ENCODE measurements around the gene SCUBE1. TPM values are rescaled to one million over a fixed set of nuclear protein-coding genes. Genes with fewer than 3 reads are reported as not detected.

Gene SCUBE1
- total and polyA plus RNA-seq, 7 experiments from 2014 or later: 0.11 to 0.27 (median 0.19) TPM; not detected in 4

DNA sequence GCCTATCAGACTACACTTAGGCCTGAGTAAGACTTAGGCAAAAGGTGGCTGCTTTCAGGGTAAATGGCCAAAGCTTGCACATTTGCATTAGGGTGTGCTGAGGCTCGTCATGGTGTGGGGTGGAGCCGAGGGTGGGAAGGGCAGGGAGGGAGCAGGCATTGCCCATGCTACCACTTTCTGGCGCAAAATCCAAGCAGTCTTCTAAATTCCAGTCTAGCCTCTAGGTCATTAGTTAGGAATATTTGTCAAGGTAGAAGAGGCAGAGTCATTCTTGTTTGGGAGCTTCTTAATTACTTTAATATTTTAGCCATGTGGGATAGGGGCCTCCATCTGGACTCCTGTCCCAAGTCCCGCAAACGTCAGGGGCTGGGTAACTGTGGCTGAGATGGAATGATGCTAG lies 28.6 kb downstream of the SCUBE1 start:
- H3K27me3 ChIP-seq (ENCODE audit: control insufficient read depth in 2 of 2, insufficient read depth in 2 of 2, low read length in 2 of 2): no peaks in the 10 kb centered on the region
- POLR2A ChIA-PET: no interaction called here
- Mint-ChIP-seq H3K27me3 (peaks cover 0 to 16% (median 4%) of the 10 kb centered on the region in 5 donors), H3K36me3 (no peaks in the 10 kb centered on the region), H3K27ac (no peak overlapping the region), H3K4me3 (no peak overlapping the region), H3K9me3 (no peaks in the 10 kb centered on the region), H3K4me1 (peaks cover 0 to 2% (median 0%) of the 10 kb centered on the region in 7 donors)
- no peak overlapping the region for H3K27ac ChIP-seq (ENCODE audit: low read depth, low read length)
- no peaks in the 10 kb centered on the region for H3K4me1 ChIP-seq (ENCODE audit: control insufficient read depth in 2 of 2, insufficient read depth in 2 of 2, low read length in 2 of 2)
- H3K9me3 ChIP-seq (ENCODE audit: control insufficient read depth in 2 of 3, low read length in 3 of 3): no peaks in the 10 kb centered on the region
- H3K36me3 ChIP-seq (ENCODE audit: control insufficient read depth in 2 of 3, insufficient read depth in 3 of 3, low read length in 3 of 3): no peaks in the 10 kb centered on the region
- CTCF ChIA-PET: no interaction called here
- no peak for DNase-seq
- H3K4me3 ChIP-seq (ENCODE audit: low read length): no peak overlapping the region
- no peak for ATAC-seq
- intact Hi-C loops (cut with micrococcal nuclease): no loop called here

DNA sequence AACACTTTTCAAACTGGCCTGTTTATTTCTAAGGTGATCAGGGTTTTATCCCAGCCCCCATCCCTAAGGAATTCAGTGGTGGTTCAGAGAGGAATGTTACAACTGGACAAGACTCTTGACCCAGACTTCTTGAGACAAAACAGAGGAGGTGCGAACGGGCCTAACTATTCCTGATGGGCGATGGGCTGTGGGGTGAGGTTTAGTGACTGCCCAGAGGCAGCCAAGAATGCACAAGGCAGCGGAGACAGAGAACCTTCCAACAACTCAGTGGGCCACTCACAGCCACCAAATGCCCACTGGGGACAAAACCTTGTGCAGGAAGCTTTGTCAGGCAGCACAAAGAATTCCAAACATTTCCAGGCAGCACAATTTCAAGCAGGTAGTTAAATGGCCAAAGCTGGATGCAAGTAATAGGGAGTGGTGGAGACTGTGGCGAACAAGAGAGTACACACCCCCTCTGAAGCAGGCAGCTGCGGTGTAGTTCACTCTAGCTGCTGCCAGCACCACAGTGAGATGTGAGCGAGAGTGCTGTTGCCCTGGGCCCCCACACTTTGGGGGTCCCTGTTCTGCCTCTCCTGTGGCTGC lies 29.2 kb downstream of the SCUBE1 start:
- Mint-ChIP-seq H3K9me3 (no peaks in the 10 kb centered on the region), H3K27me3 (peaks cover 0 to 17% (median 4%) of the 10 kb centered on the region in 5 donors)
- CTCF ChIA-PET: no interaction called here

DNA sequence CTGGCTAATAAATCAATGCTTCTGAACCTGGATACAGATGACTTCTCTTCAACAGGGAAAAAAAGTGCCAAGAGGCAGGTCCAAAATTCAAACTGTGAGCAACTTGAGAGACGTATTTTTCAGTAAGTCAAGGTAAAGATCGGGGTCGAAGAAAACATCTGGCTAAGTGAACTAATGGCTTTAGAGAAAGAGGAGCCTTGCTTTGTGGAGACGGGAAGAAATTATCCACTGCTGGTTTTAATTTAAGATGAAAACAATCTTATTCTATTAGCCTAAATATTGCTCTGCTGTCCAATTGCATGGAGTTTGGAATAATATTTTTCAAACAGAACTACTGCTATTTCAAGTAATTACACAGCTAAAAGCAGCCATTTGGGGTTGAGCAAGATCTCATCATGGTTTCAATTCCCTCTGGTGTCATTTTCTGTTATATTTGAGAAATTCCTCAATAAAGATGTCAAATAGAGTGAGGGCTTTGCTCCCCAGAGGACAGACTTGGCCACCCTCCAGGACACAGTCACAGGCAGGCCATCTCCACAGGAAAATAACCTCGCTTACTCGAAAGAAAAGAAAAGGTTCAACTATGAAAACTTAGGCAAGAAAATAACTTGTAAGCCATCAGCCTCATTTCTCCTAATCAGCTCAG lies 29.8 kb downstream of the SCUBE1 start:
- no peak for DNase-seq
- Histone ChIP-seq H3K4me3 (ENCODE audit: low read length) (no peak overlapping the region), H3K36me3 (ENCODE audit: control insufficient read depth in 2 of 3, insufficient read depth in 3 of 3, low read length in 3 of 3) (no peaks in the 10 kb centered on the region), H3K9me3 (ENCODE audit: control insufficient read depth in 2 of 3, low read length in 3 of 3) (no peaks in the 10 kb centered on the region), H3K4me1 (ENCODE audit: control insufficient read depth in 2 of 2, insufficient read depth in 2 of 2, low read length in 2 of 2) (no peaks in the 10 kb centered on the region), H3K27ac (ENCODE audit: low read depth, low read length) (no peak overlapping the region), H3K27me3 (ENCODE audit: control insufficient read depth in 2 of 2, insufficient read depth in 2 of 2, low read length in 2 of 2) (no peaks in the 10 kb centered on the region)
- no peak for ATAC-seq
- H3K4me1 Mint-ChIP-seq: peaks cover 0 to 2% (median 0%) of the 10 kb centered on the region in 7 donors
- H3K9me3 Mint-ChIP-seq: no peaks in the 10 kb centered on the region
- ChIA-PET POLR2A (no interaction called here), CTCF (no interaction called here)
- H3K36me3 Mint-ChIP-seq: no peaks in the 10 kb centered on the region
- intact Hi-C loops (cut with micrococcal nuclease): no loop called here
- H3K27ac Mint-ChIP-seq: no peak overlapping the region
- no peak overlapping the region for H3K4me3 Mint-ChIP-seq
- peaks cover 0 to 17% (median 4%) of the 10 kb centered on the region in 5 donors for H3K27me3 Mint-ChIP-seq

More for the DNA sequence above, 29.2 kb downstream of the SCUBE1 start:
- peaks cover 0 to 2% (median 0%) of the 10 kb centered on the region in 7 donors for H3K4me1 Mint-ChIP-seq
- H3K9me3 ChIP-seq (ENCODE audit: control insufficient read depth in 2 of 3, low read length in 3 of 3): no peaks in the 10 kb centered on the region
- H3K27ac ChIP-seq (ENCODE audit: low read depth, low read length): no peak overlapping the region
- intact Hi-C loops (cut with micrococcal nuclease): no loop called here
- H3K27ac Mint-ChIP-seq: no peak overlapping the region
- no peak overlapping the region for H3K4me3 Mint-ChIP-seq
- ATAC-seq: no peak
- H3K27me3 ChIP-seq (ENCODE audit: control insufficient read depth in 2 of 2, insufficient read depth in 2 of 2, low read length in 2 of 2): no peaks in the 10 kb centered on the region
- H3K36me3 ChIP-seq (ENCODE audit: control insufficient read depth in 2 of 3, insufficient read depth in 3 of 3, low read length in 3 of 3): no peaks in the 10 kb centered on the region
- POLR2A ChIA-PET: no interaction called here
- H3K4me1 ChIP-seq (ENCODE audit: control insufficient read depth in 2 of 2, insufficient read depth in 2 of 2, low read length in 2 of 2): no peaks in the 10 kb centered on the region
- no peak overlapping the region for H3K4me3 ChIP-seq (ENCODE audit: low read length)
- no peaks in the 10 kb centered on the region for H3K36me3 Mint-ChIP-seq
- no peak for DNase-seq

DNA sequence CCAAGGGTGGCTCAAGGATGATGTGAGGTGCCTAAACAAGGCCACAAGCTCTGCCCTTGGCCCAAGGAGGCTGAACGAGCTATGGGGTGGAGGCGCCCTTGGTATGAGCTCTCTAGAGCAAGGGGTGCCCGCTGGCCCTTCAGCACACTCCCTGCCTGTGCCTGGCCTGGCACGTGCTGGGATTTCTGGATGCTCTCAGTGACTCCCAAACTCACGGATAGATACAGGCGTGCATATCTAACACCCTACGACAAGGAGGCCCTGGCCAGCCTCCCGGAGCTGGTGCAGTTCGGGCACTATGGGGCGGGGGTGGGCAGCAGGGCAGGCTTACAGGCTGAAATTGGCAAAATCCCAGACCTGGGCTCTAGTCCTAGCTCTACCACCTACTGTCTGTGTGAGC lies 30.6 kb downstream of the SCUBE1 start:
- Histone ChIP-seq H3K4me1 (ENCODE audit: control insufficient read depth in 2 of 2, insufficient read depth in 2 of 2, low read length in 2 of 2) (no peaks in the 10 kb centered on the region), H3K9me3 (ENCODE audit: control insufficient read depth in 2 of 3, low read length in 3 of 3) (no peaks in the 10 kb centered on the region), H3K4me3 (ENCODE audit: low read length) (no peak overlapping the region), H3K27ac (ENCODE audit: low read depth, low read length) (no peak overlapping the region), H3K27me3 (ENCODE audit: control insufficient read depth in 2 of 2, insufficient read depth in 2 of 2, low read length in 2 of 2) (no peaks in the 10 kb centered on the region), H3K36me3 (ENCODE audit: control insufficient read depth in 2 of 3, insufficient read depth in 3 of 3, low read length in 3 of 3) (no peaks in the 10 kb centered on the region)
- ATAC-seq: no peak
- ChIA-PET CTCF (no interaction called here), POLR2A (no interaction called here)
- Mint-ChIP-seq H3K9me3 (no peaks in the 10 kb centered on the region), H3K4me1 (peaks cover 0 to 2% (median 0%) of the 10 kb centered on the region in 7 donors), H3K27ac (no peak overlapping the region), H3K27me3 (peaks cover 0 to 17% (median 4%) of the 10 kb centered on the region in 5 donors), H3K4me3 (no peak overlapping the region), H3K36me3 (no peaks in the 10 kb centered on the region)
- intact Hi-C loops (cut with micrococcal nuclease): no loop called here
- DNase-seq: no peak

DNA sequence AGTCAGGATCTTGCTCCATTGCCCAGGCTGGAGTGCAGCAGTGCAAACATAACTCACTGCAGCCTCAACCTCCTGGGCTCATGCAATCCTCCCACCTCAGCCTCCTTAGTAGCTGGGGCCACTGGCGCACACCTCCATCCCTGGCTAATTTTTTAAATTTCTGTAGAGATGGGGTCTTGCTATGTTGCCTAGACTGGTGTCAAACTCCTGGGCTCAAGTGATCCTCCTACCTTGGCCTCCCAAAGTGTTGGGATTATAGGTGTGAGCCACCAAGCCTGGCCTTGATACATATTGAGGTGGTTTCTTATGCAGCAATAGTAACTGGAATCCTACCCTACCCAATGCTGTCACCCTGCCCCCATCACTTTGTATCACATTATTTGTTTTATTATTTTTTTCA lies 32.4 kb downstream of the SCUBE1 start:
- peaks cover 0 to 21% (median 4%) of the 10 kb centered on the region in 5 donors for H3K27me3 Mint-ChIP-seq

DNA sequence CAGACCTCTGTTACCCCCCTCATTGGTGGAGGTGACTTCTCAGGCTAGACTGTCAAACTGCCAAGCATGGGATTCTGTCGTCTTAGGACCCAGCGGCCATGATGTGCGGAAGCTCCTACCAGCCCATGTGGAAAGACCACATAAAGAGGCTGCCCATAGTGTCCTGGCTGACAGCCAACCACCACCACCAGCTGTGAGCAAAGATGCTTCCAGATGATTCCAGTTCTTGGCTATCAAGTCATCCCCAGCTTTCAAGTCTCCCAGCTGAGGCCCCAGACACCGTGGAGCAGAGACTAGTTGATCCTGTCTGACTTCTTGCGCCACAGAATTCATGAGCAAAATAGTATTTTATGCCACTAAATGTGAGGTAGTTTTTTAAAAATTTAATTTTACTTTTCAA lies 32.9 kb downstream of the SCUBE1 start:
- POLR2A ChIA-PET: no interaction called here
- Mint-ChIP-seq H3K27me3 (peaks cover 0 to 21% (median 4%) of the 10 kb centered on the region in 5 donors), H3K4me3 (no peak overlapping the region), H3K9me3 (no peaks in the 10 kb centered on the region), H3K27ac (no peak overlapping the region), H3K4me1 (peaks cover 0 to 5% (median 0%) of the 10 kb centered on the region in 7 donors), H3K36me3 (no peaks in the 10 kb centered on the region)
- Histone ChIP-seq H3K27me3 (ENCODE audit: control insufficient read depth in 2 of 2, insufficient read depth in 2 of 2, low read length in 2 of 2) (no peaks in the 10 kb centered on the region), H3K27ac (ENCODE audit: low read depth, low read length) (no peak overlapping the region), H3K9me3 (ENCODE audit: control insufficient read depth in 2 of 3, low read length in 3 of 3) (no peaks in the 10 kb centered on the region), H3K4me3 (ENCODE audit: low read length) (no peak overlapping the region), H3K4me1 (ENCODE audit: control insufficient read depth in 2 of 2, insufficient read depth in 2 of 2, low read length in 2 of 2) (no peaks in the 10 kb centered on the region), H3K36me3 (ENCODE audit: control insufficient read depth in 2 of 3, insufficient read depth in 3 of 3, low read length in 3 of 3) (no peaks in the 10 kb centered on the region)
- DNase-seq: no peak
- CTCF ChIA-PET: no interaction called here
- intact Hi-C loops (cut with micrococcal nuclease): no loop called here
- ATAC-seq: no peak

More for the DNA sequence above, 32.4 kb downstream of the SCUBE1 start:
- Mint-ChIP-seq H3K4me3 (no peak overlapping the region), H3K9me3 (no peaks in the 10 kb centered on the region), H3K27ac (no peak overlapping the region), H3K4me1 (peaks cover 0 to 5% (median 0%) of the 10 kb centered on the region in 7 donors), H3K36me3 (no peaks in the 10 kb centered on the region)
- intact Hi-C loops (cut with micrococcal nuclease): no loop called here
- no peak overlapping the region for H3K27ac ChIP-seq (ENCODE audit: low read depth, low read length)
- H3K4me3 ChIP-seq (ENCODE audit: low read length): no peak overlapping the region
- no peaks in the 10 kb centered on the region for H3K4me1 ChIP-seq (ENCODE audit: control insufficient read depth in 2 of 2, insufficient read depth in 2 of 2, low read length in 2 of 2)
- no peak for ATAC-seq
- no peaks in the 10 kb centered on the region for H3K27me3 ChIP-seq (ENCODE audit: control insufficient read depth in 2 of 2, insufficient read depth in 2 of 2, low read length in 2 of 2)
- DNase-seq: no peak
- ChIA-PET POLR2A (no interaction called here), CTCF (no interaction called here)
- H3K36me3 ChIP-seq (ENCODE audit: control insufficient read depth in 2 of 3, insufficient read depth in 3 of 3, low read length in 3 of 3): no peaks in the 10 kb centered on the region
- H3K9me3 ChIP-seq (ENCODE audit: control insufficient read depth in 2 of 3, low read length in 3 of 3): no peaks in the 10 kb centered on the region

DNA sequence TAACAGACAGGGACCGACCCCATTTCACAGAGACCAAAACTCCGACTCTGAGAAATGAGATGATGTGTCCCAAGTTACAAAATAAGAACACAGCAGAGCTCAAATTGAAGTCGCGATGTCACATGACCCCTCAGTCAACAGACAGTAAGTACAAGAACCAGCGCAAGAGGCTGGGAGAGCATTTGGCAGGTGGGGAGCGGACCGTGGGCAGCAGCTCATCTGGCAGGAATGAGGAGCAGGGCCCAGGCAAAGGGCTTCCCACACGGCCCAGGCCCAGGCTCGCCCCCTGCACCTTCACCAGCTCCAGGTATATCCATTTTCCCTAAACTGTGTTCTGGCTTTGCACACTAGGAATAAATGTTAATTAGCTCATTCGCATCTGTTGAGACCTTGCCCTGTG lies 34.3 kb downstream of the SCUBE1 start:
- Mint-ChIP-seq H3K36me3 (no peaks in the 10 kb centered on the region), H3K9me3 (no peaks in the 10 kb centered on the region), H3K4me3 (no peak overlapping the region), H3K27me3 (peaks cover 0 to 19% (median 4%) of the 10 kb centered on the region in 5 donors), H3K27ac (no peak overlapping the region), H3K4me1 (peaks cover 0 to 5% (median 0%) of the 10 kb centered on the region in 7 donors)
- no peaks in the 10 kb centered on the region for H3K36me3 ChIP-seq (ENCODE audit: control insufficient read depth in 2 of 3, insufficient read depth in 3 of 3, low read length in 3 of 3)
- H3K4me1 ChIP-seq (ENCODE audit: control insufficient read depth in 2 of 2, insufficient read depth in 2 of 2, low read length in 2 of 2): no peaks in the 10 kb centered on the region
- ChIA-PET CTCF (no interaction called here), POLR2A (no interaction called here)
- H3K27ac ChIP-seq (ENCODE audit: low read depth, low read length): no peak overlapping the region
- ATAC-seq: no peak
- DNase-seq: no peak
- intact Hi-C loops (cut with micrococcal nuclease): no loop called here
- H3K9me3 ChIP-seq (ENCODE audit: control insufficient read depth in 2 of 3, low read length in 3 of 3): no peaks in the 10 kb centered on the region
- no peak overlapping the region for H3K4me3 ChIP-seq (ENCODE audit: low read length)
- H3K27me3 ChIP-seq (ENCODE audit: control insufficient read depth in 2 of 2, insufficient read depth in 2 of 2, low read length in 2 of 2): no peaks in the 10 kb centered on the region

Measured in naive thymus-derived CD4-positive, alpha-beta T cell (primary cell).